IMR-90 (cell line): ENCODE measurements around the gene BCAS3. TPM values are rescaled to one million over a fixed set of nuclear protein-coding genes. Genes with fewer than 3 reads are reported as not detected.

Experiments used
- ATAC-seq: fragments of 200-7000 bp; cut with Tn5 transposase; 2 replicates; pipeline ENCODE4 v1.9.1; 2020; ENCODE audit warnings: low read depth, mild to moderate bottlenecking, moderate library complexity
- BruUV-seq: library from RNA; stranded (reverse); fragments of 400-500 nt; replicated peaks from 2 replicates; lab custom pipeline; 2021; lab: Mats Ljungman, UMichigan
- CTCF ChIA-PET: fragments of 300-600 bp; formaldehyde crosslinking; extraction: SDS; loops from one replicate; lab custom pipeline; 2021; ENCODE audit warnings: antibody characterized with exemption; lab: Yijun Ruan, JAX
- POLR2A ChIA-PET: fragments of 300-600 bp; sonication (Branson Sonifier 250); formaldehyde crosslinking; loops from one replicate; lab custom pipeline; 2022; ENCODE audit warnings: antibody characterized with exemption; ENCODE audit not compliant: unreplicated experiment; lab: Charles Lee
- DNase-seq: peaks from one replicate; pipeline ENCODE4 v3.0.0; 2013
- H2AFZ ChIP-seq: replicated peaks from 2 replicates; pipeline ENCODE3; 2013; ENCODE audit warnings: low read length, mild to moderate bottlenecking; ENCODE audit not compliant: poor library complexity
- H2AK5ac ChIP-seq: 2 replicates; pipeline ENCODE4 v1.6.1; 2013; ENCODE audit warnings: low read depth, low read length, inconsistent platforms
- H2AK9ac ChIP-seq: replicated peaks from 2 replicates; pipeline ENCODE3; 2013; ENCODE audit warnings: mild to moderate bottlenecking, low read depth, low read length, moderate library complexity; ENCODE audit not compliant: poor library complexity
- H2BK120ac ChIP-seq: 2 replicates; pipeline ENCODE4 v1.6.1; 2013; ENCODE audit warnings: low read depth, low read length, inconsistent platforms
- H2BK15ac ChIP-seq: 3 replicates; pipeline ENCODE4 v1.6.1; 2013; ENCODE audit warnings: low read depth, low read length, inconsistent platforms
- H2BK20ac ChIP-seq: 2 replicates; pipeline ENCODE4 v1.6.1; 2013; ENCODE audit warnings: low read depth, mild to moderate bottlenecking, inconsistent platforms, low read length, moderate library complexity
- H2BK5ac ChIP-seq: 2 replicates; pipeline ENCODE4 v1.6.1; 2013; ENCODE audit warnings: mild to moderate bottlenecking, low read depth, low read length, inconsistent platforms; ENCODE audit not compliant: poor library complexity, severe bottlenecking
- H3K14ac ChIP-seq: replicated peaks from 2 replicates; pipeline ENCODE4 v1.6.1; 2013; ENCODE audit warnings: low read depth, low read length, inconsistent platforms
- H3K18ac ChIP-seq: 2 replicates; pipeline ENCODE4 v1.6.1; 2013; ENCODE audit warnings: low read depth, low read length, control low read depth
- H3K23ac ChIP-seq: 2 replicates; pipeline ENCODE4 v1.6.1; 2013; ENCODE audit warnings: low read depth, low read length, inconsistent platforms
- H3K27ac ChIP-seq: 2 replicates; pipeline ENCODE4 v1.5.1; 2013; ENCODE audit warnings: mild to moderate bottlenecking, control low read depth, low read length; ENCODE audit not compliant: insufficient read depth
- H3K27me3 ChIP-seq: 2 replicates; pipeline ENCODE4 v1.6.1; 2013; ENCODE audit warnings: low read length; ENCODE audit not compliant: control insufficient read depth, insufficient read depth
- H3K36me3 ChIP-seq: 2 replicates; pipeline ENCODE4 v1.6.1; 2013; ENCODE audit warnings: low read length, mixed read lengths; ENCODE audit not compliant: control insufficient read depth, insufficient read depth
- H3K4ac ChIP-seq: 2 replicates; pipeline ENCODE4 v1.6.1; 2013; ENCODE audit warnings: low read depth, low read length, inconsistent platforms
- H3K4me1 ChIP-seq: 2 replicates; pipeline ENCODE4 v1.6.1; 2013; ENCODE audit warnings: low read length, mixed read lengths; ENCODE audit not compliant: control insufficient read depth, insufficient read depth
- H3K4me2 ChIP-seq: 2 replicates; pipeline ENCODE4 v1.6.1; 2013; ENCODE audit warnings: low read depth, mild to moderate bottlenecking, control low read depth, low read length, moderate library complexity
- H3K4me3 ChIP-seq: 2 replicates; pipeline ENCODE4 v1.5.1; 2013; ENCODE audit warnings: low read depth, mild to moderate bottlenecking, control low read depth, low read length, moderate library complexity; ENCODE audit not compliant: insufficient read depth
- H3K56ac ChIP-seq: 2 replicates; pipeline ENCODE4 v1.6.1; 2013; ENCODE audit warnings: low read length, inconsistent platforms; ENCODE audit not compliant: insufficient read depth; ENCODE audit errors: extremely low read depth
- H3K79me1 ChIP-seq, 2 experiments: 2 replicates each; pipeline ENCODE4 v1.6.1; 2013; ENCODE audit warnings: low read length in 2 of 2, inconsistent platforms in 1 of 2, low read depth in 1 of 2
- H3K9ac ChIP-seq: 2 replicates; pipeline ENCODE4 v1.6.1; 2013; ENCODE audit warnings: low read depth, low read length, control low read depth
- H3K9me1 ChIP-seq: 2 replicates; pipeline ENCODE4 v1.6.1; 2013; ENCODE audit warnings: low read length, inconsistent platforms; ENCODE audit not compliant: insufficient read depth
- H3K9me3 ChIP-seq: 2 replicates; pipeline ENCODE4 v1.6.1; 2013; ENCODE audit warnings: low read length; ENCODE audit not compliant: control insufficient read depth, insufficient read depth
- H4K20me1 ChIP-seq: 2 replicates; pipeline ENCODE4 v1.6.1; 2013; ENCODE audit warnings: low read length, inconsistent platforms; ENCODE audit not compliant: insufficient read depth
- H4K5ac ChIP-seq: 2 replicates; pipeline ENCODE4 v1.6.1; 2013; ENCODE audit warnings: mild to moderate bottlenecking, low read depth, low read length, control low read depth
- H4K8ac ChIP-seq, 2 experiments: 2 replicates each; pipeline ENCODE4 v1.6.1; 2013; ENCODE audit warnings: low read depth in 2 of 2, low read length in 2 of 2, control low read depth in 1 of 2, inconsistent platforms in 1 of 2
- H4K91ac ChIP-seq: 2 replicates; pipeline ENCODE4 v1.6.1; 2013; ENCODE audit warnings: low read depth, low read length, inconsistent platforms; ENCODE audit not compliant: insufficient read depth
- BHLHE40 ChIP-seq: fragments of 150-350 bp; IDR thresholded peaks from 2 replicates; pipeline ENCODE4 v1.6.1; 2016; ENCODE audit warnings: mild to moderate bottlenecking, low read depth, low read length
- CEBPB ChIP-seq: IDR thresholded peaks from 2 replicates; pipeline ENCODE4 v1.6.1; 2012; ENCODE audit warnings: low read depth, low read length, improper control_type of control experiment
- CHD1 ChIP-seq: IDR thresholded peaks from 2 replicates; pipeline ENCODE4 v1.6.1; 2012; ENCODE audit warnings: low read depth, low read length, improper control_type of control experiment
- FOS ChIP-seq: fragments of 150-350 bp; IDR thresholded peaks from 2 replicates; pipeline ENCODE4 v1.6.1; 2016; ENCODE audit warnings: low read depth, low read length
- MAFK ChIP-seq: IDR thresholded peaks from 2 replicates; pipeline ENCODE4 v1.6.1; 2012; ENCODE audit warnings: low read depth, low read length, improper control_type of control experiment
- MAZ ChIP-seq: IDR thresholded peaks from 2 replicates; pipeline ENCODE4 v1.6.1; 2012; ENCODE audit warnings: low read depth, mild to moderate bottlenecking, low read length, improper control_type of control experiment, moderate library complexity, borderline replicate concordance
- MXI1 ChIP-seq: IDR thresholded peaks from 2 replicates; pipeline ENCODE4 v1.6.1; 2012; ENCODE audit warnings: low read depth, mild to moderate bottlenecking, low read length, moderate library complexity, borderline replicate concordance
- NFE2L2 ChIP-seq: fragments of 150-350 bp; IDR thresholded peaks from 2 replicates; pipeline ENCODE4 v1.6.1; 2016; ENCODE audit warnings: low read depth, mild to moderate bottlenecking, low read length
- POLR2A ChIP-seq: IDR thresholded peaks from 2 replicates; pipeline ENCODE4 v1.6.1; 2012; ENCODE audit warnings: mild to moderate bottlenecking, low read depth, low read length
- RAD21 ChIP-seq: IDR thresholded peaks from 2 replicates; pipeline ENCODE4 v1.6.1; 2012; ENCODE audit warnings: low read length, improper control_type of control experiment
- RCOR1 ChIP-seq: IDR thresholded peaks from 2 replicates; pipeline ENCODE4 v1.6.1; 2012; ENCODE audit warnings: mild to moderate bottlenecking, low read length, improper control_type of control experiment; ENCODE audit not compliant: insufficient replicate concordance
- RFX5 ChIP-seq: IDR thresholded peaks from 2 replicates; pipeline ENCODE4 v1.8.0; 2012; ENCODE audit warnings: low read depth, mild to moderate bottlenecking, low read length, moderate library complexity
- SMC3 ChIP-seq: fragments of 150-350 bp; IDR thresholded peaks from 2 replicates; pipeline ENCODE4 v1.6.1; 2016; ENCODE audit warnings: low read depth, mild to moderate bottlenecking, antibody characterized with exemption, low read length, moderate library complexity
- WGBS, 2 experiments: methylation state at CpG; one replicate each; pipeline versions ENCODE4 v1.1.5 to v1.1.7; 2013; ENCODE audit warnings: missing lambda C conversion rate in 2 of 2; ENCODE audit not compliant: insufficient read length in 1 of 2; ENCODE audit errors: extremely low coverage in 2 of 2; 5-methylcytosine and 5-hydroxymethylcytosine counted together
- dilution Hi-C: fragments of 300-500 bp; cut with HindIII; formaldehyde crosslinking; loops from one replicate; pipeline ENCODE4 v1.14.3; 2018; ENCODE audit warnings: low sequenced_read_pairs; ENCODE audit not compliant: unreplicated experiment
- in situ Hi-C: fragments of 300-500 bp; cut with MboI; formaldehyde crosslinking; loops from 3 replicates; pipeline ENCODE4 v1.14.3; 2019; ENCODE audit warnings: low sequenced_read_pairs, inconsistent platforms, mixed read lengths
- intact Hi-C: fragments of 100-400 bp; cut with micrococcal nuclease; formaldehyde crosslinking; loops from 2 replicates; pipeline ENCODE4 v1.10.0; 2022
- polyA plus RNA-seq, 3 experiments: library from polyadenylated mRNA; depleted of rRNA; stranded (reverse); fragments of >200 nt; gene quantifications; 2 replicates each; pipeline ENCODE4 v1.2.3, GENCODE V29; 2012; ENCODE audit warnings: low replicate concordance in 1 of 3
- total RNA-seq: library from RNA; depleted of rRNA; stranded (reverse); fragments of >200 nt; gene quantifications from 2 replicates; pipeline ENCODE4 v1.2.3, GENCODE V29; 2012
- TF ChIP-seq, protein P1 (sequence below): fragments of 150-350 bp; IDR thresholded peaks from 2 replicates; pipeline ENCODE4 v1.6.1; 2016; ENCODE audit warnings: low read depth, mild to moderate bottlenecking, low read length, moderate library complexity, borderline replicate concordance
- TF ChIP-seq, protein P2 (sequence below): fragments of 150-350 bp; IDR thresholded peaks from 2 replicates; pipeline ENCODE4 v1.6.1; 2017; ENCODE audit warnings: mild to moderate bottlenecking, antibody characterized with exemption, low read length, low read depth
- TF ChIP-seq, protein P3 (sequence below): conservative IDR thresholded peaks from 2 replicates; pipeline ENCODE4 v1.5.1; 2012; ENCODE audit warnings: mild to moderate bottlenecking, low read depth, low read length, improper control_type of control experiment

Gene BCAS3
- total and polyA plus RNA-seq, 2 of the 4 experiments (the other 2 are of a cell fraction): 6.3 to 27.1 TPM

DNA sequence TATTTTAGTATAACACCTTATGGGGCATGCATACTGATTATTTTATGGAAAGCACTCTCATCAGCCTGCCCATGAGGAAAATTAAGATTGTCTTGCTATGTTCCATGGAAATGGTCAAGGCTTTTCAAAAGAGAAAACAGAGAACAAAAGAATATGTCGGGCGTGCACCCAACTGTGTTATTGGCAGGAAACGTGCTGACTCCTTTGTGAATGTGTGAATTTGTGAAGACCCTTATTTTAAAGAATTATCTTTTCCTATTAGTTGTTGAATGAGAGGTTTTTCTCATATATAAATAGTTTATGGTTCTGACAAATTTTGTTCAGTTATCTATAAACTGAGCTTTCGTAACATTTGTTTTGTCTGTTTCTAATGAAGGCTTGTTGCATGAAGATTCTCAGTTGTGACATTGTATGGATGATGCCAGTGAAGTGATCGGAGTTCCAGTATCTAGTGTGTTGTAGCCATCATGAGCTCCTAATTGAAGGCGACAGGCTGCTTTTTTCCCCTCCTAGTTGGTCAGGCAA is 180.0 kb downstream of the BCAS3 start:
- ChIA-PET CTCF (interaction anchor here (0.6 kb wide), 1 partner anchor 21 kb away, joined by 3 read pairs; no protein-coding TSS in a partner anchor), POLR2A (no interaction called here)
- Histone ChIP-seq H2AFZ (no peak overlapping the region), H3K18ac (no peak overlapping the region), H2AK5ac (no peak overlapping the region), H3K9me3 (no peaks in the 10 kb centered on the region), H2BK20ac (no peak overlapping the region), H2BK120ac (no peak overlapping the region), H3K27me3 (no peaks in the 10 kb centered on the region), H2BK5ac (no peak overlapping the region), H3K9me1 (no peaks in the 10 kb centered on the region), H3K4ac (no peak overlapping the region), H2AK9ac (no peak overlapping the region), H3K79me1 (no peaks in the 10 kb centered on the region), H3K4me1 (no peaks in the 10 kb centered on the region), H4K91ac (no peak overlapping the region), H4K5ac (no peak overlapping the region), H2BK15ac (no peak overlapping the region), H3K56ac (no peak overlapping the region), H4K8ac (no peak overlapping the region), H3K4me3 (no peak overlapping the region), H3K9ac (no peak overlapping the region), H3K23ac (no peak overlapping the region), H3K27ac (no peak overlapping the region), H3K4me2 (no peak overlapping the region), H3K14ac (no peak overlapping the region), H4K20me1 (no peaks in the 10 kb centered on the region), H3K36me3 (no peaks in the 10 kb centered on the region)
- in situ Hi-C loops: no loop called here
- dilution Hi-C loops: no loop called here
- ATAC-seq (no peak), DNase-seq (no peak)
- intact Hi-C loops: loop anchor here (10.0 kb wide), 1 partner anchor 133 kb away; no protein-coding TSS in a partner anchor
- no TSS peak for BruUV-seq
- TF ChIP-seq CEBPB (no peak), POLR2A (no peak), CHD1 (no peak), MXI1 (no peak), SMC3 (no peak), FOS (no peak), MAFK (no peak), BHLHE40 (no peak), RFX5 (no peak), RCOR1 (no peak), NFE2L2 (no peak), RAD21 (no peak), MAZ (no peak)
- TF ChIP-seq, protein P1, sequence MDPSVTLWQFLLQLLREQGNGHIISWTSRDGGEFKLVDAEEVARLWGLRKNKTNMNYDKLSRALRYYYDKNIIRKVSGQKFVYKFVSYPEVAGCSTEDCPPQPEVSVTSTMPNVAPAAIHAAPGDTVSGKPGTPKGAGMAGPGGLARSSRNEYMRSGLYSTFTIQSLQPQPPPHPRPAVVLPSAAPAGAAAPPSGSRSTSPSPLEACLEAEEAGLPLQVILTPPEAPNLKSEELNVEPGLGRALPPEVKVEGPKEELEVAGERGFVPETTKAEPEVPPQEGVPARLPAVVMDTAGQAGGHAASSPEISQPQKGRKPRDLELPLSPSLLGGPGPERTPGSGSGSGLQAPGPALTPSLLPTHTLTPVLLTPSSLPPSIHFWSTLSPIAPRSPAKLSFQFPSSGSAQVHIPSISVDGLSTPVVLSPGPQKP: no peak
- TF ChIP-seq, protein P2, sequence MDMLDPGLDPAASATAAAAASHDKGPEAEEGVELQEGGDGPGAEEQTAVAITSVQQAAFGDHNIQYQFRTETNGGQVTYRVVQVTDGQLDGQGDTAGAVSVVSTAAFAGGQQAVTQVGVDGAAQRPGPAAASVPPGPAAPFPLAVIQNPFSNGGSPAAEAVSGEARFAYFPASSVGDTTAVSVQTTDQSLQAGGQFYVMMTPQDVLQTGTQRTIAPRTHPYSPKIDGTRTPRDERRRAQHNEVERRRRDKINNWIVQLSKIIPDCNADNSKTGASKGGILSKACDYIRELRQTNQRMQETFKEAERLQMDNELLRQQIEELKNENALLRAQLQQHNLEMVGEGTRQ: no peak
- TF ChIP-seq, protein P3, sequence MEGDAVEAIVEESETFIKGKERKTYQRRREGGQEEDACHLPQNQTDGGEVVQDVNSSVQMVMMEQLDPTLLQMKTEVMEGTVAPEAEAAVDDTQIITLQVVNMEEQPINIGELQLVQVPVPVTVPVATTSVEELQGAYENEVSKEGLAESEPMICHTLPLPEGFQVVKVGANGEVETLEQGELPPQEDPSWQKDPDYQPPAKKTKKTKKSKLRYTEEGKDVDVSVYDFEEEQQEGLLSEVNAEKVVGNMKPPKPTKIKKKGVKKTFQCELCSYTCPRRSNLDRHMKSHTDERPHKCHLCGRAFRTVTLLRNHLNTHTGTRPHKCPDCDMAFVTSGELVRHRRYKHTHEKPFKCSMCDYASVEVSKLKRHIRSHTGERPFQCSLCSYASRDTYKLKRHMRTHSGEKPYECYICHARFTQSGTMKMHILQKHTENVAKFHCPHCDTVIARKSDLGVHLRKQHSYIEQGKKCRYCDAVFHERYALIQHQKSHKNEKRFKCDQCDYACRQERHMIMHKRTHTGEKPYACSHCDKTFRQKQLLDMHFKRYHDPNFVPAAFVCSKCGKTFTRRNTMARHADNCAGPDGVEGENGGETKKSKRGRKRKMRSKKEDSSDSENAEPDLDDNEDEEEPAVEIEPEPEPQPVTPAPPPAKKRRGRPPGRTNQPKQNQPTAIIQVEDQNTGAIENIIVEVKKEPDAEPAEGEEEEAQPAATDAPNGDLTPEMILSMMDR: no peak
- WGBS, 2 experiments: no CpG with 5 or more reads among the region's 6 CpGs
